ENCODE measurements around the gene SLC20A1.

GRCh38 chr2:112664689-112665088 lies 18.9 kb downstream of the SLC20A1 start:
- TF ChIP-seq POLR2AphosphoS5 (IDR thresholded peaks at IDR 0.05; ENCODE audit: low read depth, low read length) = no peak; the same call in 1 of the 2 replicates
- TF ChIP-seq, protein P1, sequence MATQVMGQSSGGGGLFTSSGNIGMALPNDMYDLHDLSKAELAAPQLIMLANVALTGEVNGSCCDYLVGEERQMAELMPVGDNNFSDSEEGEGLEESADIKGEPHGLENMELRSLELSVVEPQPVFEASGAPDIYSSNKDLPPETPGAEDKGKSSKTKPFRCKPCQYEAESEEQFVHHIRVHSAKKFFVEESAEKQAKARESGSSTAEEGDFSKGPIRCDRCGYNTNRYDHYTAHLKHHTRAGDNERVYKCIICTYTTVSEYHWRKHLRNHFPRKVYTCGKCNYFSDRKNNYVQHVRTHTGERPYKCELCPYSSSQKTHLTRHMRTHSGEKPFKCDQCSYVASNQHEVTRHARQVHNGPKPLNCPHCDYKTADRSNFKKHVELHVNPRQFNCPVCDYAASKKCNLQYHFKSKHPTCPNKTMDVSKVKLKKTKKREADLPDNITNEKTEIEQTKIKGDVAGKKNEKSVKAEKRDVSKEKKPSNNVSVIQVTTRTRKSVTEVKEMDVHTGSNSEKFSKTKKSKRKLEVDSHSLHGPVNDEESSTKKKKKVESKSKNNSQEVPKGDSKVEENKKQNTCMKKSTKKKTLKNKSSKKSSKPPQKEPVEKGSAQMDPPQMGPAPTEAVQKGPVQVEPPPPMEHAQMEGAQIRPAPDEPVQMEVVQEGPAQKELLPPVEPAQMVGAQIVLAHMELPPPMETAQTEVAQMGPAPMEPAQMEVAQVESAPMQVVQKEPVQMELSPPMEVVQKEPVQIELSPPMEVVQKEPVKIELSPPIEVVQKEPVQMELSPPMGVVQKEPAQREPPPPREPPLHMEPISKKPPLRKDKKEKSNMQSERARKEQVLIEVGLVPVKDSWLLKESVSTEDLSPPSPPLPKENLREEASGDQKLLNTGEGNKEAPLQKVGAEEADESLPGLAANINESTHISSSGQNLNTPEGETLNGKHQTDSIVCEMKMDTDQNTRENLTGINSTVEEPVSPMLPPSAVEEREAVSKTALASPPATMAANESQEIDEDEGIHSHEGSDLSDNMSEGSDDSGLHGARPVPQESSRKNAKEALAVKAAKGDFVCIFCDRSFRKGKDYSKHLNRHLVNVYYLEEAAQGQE (IDR thresholded peaks at IDR 0.05; ENCODE audit: insufficient read depth in 1 of 2, low read depth in 2 of 2, low read length in 2 of 2) = no peak

Data from PFSK-1 (cell line).